ENCODE results near the gene HMGXB3.

Gene HMGXB3

DNA sequence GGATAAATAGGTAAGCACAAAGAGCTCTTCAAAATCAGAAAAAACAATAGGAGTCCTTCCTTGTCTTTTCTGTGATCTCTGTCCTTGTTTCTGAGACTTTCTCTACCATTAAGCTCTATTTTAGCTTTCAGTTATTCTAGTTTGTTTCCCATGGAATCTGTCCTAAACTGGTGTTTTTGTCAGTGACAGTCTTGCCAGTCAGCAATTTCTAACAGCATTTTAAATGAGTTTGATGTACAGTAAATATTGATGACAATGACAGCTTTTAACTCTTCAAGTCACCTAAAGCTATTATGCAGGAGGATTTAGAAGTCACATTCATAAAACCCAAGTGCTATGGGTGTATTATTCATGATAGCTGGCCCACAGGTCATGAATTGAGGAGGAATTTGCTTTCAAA, 18.0 kb upstream of the HMGXB3 start:
- DNase-seq = no peak

DNA sequence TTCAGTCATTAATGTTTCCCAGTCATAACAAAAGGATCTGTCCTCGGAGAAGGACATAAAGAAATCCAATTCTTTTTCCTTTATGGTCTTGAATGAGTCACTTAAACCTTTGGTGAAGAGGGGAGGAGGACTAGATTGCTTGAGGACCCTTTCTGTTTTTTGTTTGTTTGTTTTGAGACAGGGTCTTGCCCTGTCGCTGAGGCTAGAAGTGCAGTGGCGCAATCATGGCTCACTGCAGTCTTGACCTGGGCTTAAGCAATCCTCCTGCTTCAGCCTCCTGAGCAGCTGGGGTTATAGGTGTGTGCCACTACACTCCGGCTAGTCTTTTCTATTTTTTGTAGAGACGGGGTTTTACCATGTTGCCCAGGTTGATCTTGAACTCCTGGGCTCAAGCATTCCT, 12.4 kb upstream of the HMGXB3 start:
- DNase-seq = no peak

DNA sequence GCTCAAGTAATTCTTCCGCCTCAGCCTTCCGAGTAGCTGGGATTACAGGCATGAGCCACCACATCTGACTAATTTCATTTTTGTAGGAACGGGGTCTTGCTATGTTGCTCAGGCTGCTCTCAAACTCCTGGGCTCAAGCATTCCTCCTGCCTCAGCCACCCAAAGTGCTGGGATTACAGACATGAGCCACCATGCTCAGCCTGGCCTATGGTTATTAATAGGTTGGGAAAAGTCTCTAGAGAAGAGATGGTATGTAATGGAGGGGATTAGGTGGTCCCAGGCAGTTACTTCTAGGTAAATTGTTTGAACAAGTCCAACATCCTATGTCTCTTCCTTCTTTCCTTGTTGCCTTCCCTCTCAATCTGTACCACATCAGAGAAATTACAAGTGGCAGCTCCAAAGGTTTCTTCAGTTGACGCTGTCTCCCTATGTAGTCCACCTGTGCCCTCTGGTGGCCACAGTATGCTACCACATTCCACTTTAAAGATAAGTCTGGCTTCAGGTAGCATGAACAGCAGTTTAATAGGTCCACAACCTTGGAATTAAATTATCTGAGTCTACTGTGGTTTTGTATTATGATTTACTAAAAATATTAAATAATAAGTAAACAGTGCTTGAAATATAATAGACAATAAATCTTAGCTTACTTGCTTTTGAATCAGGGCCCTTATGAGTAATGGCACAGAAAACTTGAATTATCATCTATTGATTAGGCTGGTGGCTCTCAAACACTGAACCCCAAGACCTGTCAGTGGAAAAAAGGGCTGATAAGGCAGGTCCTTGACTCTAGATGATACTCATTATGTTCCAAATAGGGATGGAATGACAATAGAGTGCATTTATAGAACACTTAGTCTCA, 9.8 kb upstream of the HMGXB3 start:
- peak; percentile 68 to 89 for DNase-seq

DNA sequence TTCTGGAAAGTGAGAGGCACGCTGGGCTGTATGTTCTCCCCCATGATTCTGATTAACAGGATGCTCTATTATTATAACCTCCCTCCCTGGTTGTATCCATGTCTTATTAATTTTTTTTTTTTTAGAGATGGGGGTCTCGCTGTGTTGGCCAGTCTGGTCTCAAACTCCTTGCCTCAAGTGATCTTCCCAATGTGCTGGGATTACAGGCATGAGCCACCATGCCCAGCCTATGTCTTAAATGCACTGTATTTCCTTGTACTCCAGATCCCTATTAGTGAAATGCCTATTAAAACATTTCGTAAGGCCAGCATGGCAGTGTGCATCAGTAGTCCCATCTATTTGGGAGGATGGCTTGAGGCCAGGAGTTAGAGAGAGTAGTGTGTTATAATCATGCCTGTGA, 7.1 kb upstream of the HMGXB3 start:
- no peak for DNase-seq

DNA sequence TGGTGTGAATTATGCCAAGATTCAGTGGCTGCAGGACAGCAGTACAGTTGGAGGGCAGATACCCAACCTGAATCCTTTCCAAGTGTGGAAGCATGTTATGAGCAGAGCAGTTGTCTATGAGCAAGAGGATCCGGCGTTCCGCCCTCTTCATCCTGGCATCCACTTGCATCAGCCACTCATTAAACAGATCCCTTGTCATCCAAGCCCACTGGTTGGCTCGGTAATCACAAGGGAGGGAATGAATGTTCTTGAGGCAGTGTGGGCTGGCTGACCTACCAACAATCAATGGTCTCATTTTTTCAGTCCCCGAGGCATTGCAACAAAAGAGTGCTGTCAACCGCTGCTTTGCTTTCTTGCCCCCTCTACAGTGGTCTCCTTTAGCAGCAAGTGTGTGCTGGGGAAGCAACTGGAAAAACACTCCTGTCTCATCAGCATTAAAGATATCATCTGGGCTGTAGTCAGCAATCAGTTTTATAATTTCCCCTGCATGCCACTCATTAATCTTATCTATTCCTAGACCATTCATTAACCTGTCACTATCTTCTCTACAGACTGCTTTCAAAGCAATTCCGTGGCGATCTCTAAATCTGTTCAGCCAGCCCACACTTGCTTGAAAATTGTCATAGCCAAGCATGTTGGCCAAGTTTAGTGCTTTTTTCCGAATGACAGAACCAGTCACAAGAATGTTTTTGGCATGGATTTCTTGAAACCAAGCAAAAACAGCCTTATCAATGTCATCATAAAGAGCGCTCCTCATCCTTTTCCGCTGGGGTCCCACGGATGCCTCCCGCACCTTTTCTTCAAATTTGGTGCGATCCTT, 4.9 kb upstream of the HMGXB3 start:
- DNase-seq = no peak

DNA sequence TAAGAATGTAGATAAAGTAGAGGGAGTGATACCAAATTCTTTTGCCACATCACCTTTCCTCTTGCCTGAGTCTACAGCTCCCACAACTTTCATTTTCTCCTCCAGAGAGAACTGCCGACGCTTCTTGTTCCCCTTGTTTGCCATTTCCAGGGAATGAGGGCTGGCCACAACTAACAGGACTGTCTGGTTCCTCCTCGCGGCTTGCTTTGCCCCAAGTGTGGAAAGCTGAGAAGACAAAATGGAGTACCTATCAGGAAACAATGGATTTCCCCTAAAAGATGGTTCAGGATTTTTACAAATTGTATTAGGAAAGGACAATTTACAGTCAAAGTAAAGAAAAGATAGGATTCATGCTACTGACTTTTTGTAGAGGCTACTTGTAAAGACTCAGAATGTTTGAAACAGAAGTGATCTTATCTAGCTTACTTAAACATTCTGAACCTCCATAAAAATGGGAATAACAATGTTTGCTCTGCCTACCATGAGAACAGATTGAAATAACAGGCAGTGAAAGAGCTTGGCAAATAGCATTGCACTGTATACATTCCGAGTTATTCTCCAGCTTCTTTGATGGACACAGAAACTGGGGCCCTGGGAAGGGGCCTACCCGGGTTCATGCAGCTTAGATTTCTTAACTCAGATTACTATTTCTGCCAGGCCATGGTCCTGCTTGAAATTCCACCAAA, 4.2 kb upstream of the HMGXB3 start:
- no peak for DNase-seq

DNA sequence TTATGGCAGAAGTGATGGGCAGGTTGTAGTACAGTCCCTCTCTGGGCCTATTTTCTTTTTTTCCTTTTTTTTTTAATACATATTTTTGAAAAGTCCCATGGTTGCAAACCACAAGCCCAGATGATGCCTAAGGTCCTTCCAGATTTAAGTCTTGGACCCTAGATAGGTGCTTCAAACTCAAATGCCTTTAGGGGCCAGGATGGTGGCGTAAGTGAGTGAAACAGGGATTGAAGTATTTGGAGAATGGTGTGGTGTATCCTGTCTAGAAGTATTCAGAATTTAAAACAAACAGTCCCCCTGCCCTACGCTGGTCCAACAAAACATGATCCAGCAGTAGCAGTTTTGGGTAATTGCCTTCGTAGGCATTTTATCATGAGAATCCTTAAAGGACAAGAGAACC, 2.3 kb upstream of the HMGXB3 start:
- no peak for DNase-seq

DNA sequence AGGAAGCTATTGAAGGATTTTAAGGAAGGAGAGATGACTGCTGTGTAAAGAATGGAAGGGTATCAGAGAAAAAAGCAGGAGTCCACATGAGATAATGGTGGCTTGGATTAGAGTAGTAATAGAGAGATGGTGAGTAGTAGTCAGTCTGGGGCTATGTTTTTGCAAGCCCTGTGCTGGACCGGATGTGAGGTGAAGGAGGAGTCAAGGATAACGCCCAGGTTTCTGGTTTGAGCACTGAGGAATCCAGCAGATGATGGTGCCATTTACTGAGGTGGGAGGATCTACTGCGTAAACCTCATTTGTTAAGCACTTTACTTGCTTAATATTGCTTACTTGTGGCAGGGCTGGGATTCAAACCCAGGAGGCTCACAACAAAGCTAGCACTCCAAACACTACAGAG, 1.2 kb upstream of the HMGXB3 start:
- DNase-seq = no peak

DNA sequence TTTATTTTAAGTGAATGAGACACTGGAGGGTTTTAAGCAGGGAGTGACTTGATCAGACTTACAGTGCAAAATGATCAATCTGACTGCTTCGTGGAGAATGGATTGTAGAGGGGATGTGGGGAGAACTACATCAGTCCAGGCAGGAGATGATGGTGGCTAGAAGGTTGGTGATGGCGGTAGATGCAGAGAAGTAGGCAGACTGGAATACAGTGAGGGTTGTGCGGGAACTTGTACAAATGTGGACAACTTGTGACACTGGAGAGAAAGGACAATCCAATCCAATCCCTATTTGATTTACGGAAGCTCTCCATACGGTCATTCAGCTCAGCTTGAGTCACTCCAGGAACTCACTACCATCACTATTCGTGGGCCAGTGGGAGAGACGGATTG, 678 bp upstream of the HMGXB3 start:
- no peak for DNase-seq

DNA sequence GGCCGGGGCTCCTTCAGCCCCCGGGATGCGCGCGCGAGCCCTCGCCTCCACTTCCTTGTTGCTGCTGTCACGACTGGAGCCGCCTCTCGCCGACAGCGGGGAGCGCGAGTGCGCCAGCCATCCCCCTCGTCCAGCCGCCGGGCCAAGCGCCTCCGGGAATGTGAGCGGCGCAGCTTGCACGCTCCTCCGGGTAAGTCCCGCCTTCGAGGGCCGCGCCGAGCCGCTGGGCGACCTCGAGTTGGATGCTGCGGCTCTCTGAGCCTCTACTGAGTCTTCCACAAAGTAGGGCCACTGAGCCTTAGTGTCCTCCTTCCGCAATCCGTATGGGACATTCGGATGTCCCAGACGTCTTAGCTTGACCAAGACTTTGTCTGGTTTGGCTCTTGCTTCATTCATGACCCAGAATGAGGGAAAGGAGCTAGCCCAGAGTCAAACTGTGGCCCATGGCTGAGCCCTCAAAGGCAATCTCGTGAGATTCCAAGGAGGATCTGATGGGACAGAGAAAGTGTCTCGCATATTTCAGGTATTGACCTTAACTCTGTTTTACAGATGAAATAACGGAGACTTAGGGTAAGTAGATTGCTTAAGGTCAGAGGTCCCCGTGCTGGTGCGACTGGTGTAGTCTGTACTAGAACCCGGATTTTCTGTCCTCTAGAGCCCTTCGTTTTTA, 586 bp downstream of the HMGXB3 start:
- peak in 1 of 2 experiments; percentile 23 for DNase-seq

DNA sequence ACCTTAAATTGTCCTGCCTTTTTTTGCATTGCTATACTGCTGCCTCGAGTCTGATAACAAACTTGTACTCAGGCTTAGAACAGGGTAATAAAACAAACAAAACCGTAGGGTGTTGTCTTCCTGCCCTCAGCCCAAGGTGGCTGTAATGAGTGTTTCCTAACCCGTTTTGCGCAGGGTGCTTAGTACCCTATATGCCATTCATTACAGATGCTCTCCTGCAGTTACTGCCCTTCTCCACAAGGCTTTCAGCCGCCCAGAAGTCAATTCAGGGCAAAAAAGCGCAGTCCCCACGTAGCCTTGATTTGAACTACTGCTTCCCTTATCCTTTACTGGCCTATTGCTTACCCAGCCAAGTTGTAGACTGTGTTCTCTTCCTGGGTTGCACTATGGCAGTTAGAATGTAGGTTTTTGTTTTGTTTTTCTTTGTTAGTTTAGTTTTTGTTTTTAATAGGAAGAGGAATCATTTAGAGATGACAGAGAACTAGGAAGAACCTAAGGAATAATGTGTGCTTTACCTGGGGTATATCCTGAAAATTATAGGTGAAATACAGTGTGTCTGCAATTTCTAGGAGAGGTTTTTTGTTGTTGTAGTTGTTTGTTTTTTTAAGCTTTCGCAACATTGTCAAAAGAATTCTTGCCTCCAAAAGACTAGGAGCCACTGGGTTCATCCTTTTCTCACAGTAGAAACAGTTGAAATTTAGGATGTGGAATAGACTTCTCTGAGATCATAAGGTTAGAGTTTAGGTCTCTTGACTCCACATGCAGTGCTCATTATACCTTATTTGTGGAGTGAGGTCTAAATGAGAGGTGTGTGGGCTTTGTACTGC, 1.3 kb downstream of the HMGXB3 start:
- DNase-seq = peak; percentile 90 to 94

DNA sequence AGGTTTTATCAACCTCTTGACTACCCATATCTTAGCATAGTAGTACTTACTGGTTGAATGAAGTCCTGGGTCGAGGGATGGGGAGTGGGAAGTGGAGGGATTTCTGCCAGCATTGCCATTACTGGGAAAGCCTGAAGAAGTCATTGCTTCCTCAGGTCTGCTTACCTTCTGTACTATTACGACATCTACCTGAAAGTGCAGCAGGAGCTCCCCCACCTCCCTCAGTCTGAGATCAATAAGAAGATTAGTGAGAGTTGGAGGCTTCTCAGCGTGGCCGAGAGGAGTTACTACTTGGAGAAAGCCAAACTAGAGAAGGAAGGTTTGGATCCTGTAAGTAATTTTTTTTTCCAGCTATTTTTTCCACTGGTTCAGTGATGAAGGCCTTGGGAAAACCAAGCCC, 5.8 kb downstream of the HMGXB3 start:
- DNase-seq = no peak

DNA sequence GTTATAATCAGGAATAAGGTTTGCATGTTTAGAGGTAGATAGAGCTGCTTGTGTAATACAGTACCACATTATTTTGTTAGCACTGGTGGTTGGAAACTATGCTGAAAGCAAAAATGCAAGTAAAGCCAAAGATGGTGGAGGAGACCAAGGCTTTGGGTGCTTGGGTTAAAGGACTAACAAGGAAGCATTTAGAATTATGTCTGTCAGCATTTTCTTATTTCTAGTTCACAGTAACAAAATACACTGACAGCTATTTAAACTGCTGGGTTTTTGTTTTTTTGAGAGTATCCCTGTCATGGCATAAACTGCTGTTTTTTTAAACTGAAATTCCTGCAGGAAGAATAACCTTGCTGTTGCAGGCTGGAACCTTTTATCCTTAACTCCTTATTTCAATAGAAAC, 6.5 kb downstream of the HMGXB3 start:
- no peak for DNase-seq

DNA sequence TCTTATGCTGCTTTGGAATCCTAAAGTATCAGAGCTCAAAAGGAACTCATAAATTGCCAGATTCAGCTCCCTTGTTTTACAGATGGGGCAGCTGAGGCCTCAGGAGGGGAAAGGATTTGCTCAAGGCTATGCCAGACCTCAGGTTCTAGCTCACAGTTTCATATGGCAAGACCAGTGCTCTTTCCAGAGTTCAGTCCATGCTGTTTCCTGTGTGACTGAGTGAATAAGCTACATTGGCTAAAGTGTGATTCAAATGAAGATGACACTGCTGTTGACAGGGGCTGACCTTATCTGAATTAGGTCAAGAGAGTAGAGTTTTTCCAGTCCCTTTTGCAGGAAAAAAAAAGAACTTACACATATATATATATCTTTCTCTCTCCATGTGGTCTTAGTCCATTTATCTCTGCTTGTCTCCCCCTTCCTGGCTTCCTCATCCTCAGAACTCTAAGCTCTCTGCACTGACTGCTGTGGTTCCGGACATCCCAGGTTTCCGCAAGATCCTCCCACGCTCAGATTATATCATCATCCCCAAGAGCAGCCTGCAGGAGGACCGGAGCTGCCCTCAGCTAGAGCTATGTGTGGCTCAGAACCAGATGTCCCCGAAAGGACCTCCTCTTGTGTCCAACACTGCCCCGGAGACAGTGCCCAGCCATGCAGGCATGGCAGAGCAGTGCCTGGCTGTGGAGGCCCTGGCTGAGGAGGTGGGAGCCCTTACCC, 9.3 kb downstream of the HMGXB3 start:
- no peak for DNase-seq

DNA sequence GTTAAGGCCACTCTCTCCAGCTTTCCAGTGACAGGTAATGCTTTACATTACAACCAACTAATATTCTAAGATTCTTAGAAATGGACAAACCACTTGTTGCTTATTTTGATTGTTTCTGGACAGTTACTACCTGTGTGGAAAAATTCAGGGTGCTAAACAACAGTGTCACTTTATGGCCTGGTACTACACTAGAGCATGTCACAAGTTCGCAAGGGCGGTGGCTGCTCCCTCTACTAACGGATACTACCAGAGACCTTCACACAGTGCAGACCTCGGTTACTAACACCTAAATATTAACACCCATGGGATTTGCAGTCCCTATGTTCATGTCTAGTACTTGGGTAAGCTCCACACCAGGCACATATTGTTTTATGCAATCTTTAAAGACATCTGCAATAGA, 13.4 kb downstream of the HMGXB3 start:
- DNase-seq = no peak

DNA sequence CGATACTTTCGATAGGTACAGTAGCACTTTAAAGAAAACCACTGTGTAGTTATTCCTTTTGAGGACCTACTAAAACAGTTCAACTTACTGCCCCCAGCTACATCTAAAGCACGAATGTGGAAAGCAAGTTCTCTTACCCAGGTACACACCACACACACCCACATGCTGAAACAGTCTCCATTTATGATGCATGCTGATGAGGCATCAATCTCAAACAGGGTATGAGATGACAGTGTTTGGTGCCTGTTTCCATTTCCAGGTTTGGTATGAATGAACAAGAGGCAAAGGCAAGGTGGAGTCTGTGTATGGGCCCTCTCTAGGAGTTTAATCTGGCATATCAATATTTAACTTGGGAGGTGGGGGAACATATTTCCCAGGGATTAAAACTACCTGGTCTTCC, 13.9 kb downstream of the HMGXB3 start:
- no peak for DNase-seq

DNA sequence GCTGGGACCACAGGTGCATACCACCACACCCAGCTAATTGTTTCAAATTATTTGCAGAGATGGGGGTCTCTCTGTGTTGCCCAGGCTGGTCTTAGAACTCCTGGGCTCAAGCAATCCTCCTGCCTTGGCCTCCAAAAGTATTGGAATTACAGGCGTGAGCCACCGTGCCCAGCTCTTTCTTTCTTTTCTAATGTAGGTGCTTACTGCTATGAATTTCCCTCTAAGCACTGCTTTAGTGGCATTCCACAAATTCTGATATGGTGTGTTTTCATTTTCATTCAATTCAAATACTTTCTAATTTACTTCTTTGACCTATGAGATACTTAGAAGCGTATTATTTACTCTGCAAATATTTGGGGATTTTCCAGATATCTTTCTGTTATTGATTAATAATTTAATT, 14.9 kb downstream of the HMGXB3 start:
- DNase-seq = no peak

DNA sequence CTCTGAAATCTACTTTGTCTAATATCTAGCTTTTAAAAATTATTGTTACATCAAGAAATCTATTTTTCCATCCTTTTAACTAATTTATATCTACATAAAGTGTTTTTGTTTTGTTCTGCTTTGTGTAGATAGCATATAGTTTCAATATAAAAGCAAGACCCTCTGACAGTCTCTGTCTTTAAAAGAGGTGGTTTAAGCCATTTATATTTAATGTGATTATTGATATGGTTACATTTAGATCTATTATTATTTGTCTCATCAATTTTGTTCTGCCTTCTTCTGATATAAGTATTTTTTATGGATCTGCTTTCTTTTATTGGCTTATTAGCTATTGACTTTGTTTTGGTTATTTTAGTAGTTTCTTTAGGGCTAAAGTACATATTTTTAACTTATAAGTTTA, 16.0 kb downstream of the HMGXB3 start:
- no peak for DNase-seq

DNA sequence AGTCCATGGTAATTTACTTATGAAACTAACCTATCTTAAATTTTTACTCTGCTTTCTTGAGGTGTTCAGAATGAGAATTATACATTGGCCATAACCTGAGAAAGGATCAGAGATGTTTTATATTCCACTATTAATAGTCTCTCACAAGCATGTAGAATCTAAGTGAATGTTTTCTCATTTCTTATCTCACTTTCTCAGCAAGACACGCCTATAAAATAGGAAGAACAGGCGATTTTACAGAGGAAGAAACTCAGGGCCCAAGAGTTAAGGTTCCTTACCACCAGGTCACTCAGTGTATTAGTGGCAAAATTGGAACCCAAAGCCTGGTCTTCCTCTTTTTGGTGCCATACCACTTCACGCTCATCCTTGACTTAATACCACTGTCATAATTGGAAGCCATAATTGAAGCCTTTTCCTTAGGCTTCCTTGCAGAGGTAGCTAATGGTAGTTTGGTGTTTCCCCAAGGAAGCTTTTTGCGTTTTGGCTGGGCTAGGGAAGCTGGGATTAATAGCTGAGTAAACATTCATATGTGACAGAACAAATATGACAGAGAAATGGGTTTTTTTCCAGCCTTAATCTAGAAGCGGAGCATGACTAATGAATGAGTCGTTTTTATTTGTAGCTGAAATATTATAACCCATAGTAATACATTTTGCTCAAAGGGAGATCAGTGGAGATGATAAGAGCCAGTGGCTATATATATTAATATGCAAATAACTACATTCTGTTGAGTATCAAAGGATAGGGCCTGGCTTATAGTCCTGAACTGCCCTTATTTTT, 16.9 kb downstream of the HMGXB3 start:
- DNase-seq = no peak

DNA sequence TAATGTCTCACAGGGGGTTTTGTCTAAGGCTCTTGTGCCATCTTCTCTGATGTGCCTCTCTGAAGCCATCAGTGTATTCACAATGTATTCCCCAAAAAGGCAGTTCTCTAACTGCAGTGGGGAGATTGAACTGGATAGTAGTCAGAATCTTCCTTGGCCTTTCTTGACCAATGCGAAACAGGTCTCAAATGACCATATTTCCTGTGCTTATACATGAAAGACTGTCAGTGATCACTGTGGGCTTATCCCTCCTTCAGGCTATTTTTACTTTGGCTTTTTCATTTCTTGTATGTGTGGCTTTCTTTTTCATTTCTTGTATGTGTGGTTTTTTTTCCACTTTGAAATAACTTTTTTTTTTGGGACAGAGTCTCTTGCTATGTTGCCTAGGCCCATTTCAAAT, 19.7 kb downstream of the HMGXB3 start:
- DNase-seq = no peak

Data from Kasumi-1 (cell line).